HG03439 (cell line): ENCODE results near the gene REEP2.

Source experiments
- ATAC-seq: cut with Tn5 transposase; IDR thresholded peaks from one replicate; pipeline ENCODE4 v1.9.1; 2021; ENCODE audit warnings: mild to moderate bottlenecking, moderate library complexity; ENCODE audit not compliant: unreplicated experiment

The REEP2 gene

DNA sequence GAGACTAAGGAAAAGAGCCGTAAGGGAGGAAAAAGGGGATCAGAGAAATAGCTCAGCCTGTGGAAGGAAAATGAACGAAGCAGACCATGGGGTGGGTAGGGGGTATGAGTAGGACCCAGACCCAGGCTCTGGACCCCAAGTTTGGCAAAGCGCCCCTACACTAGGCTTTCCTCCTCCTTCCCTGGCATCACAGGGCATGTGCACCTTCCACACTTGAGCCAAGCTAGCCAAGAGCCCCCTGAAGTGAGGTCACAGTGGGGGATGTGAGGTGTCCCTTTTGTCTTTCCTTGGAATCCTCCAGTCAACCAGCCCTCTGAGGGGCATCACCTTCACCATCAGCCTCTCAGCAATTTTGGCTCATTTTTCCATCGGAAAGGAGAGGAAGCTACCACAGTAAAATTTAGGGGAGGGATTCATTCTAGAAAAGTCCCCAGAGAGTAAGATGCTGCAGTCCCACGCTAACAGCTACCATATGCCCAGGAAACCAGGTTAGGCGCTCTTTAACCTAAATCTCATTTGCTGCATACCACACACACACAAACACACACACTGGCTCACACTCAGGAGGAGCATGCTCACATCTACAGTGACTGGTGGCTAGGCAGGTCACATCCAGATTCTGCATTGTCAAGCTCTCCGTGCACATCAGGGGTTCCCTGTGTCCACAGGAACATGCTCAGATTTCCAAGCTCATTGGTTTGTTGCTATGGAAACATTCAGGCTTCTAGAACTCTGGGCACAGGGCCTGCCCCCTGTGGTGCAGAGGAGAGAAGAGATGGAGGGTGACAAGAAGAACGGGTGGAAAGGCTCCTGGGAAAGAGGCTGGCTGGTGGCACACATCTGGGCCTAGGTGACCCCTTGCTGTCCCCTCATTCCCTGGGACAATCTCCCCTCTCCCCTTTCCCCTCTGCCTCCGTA lies 9.9 kb downstream of the REEP2 start:
- ATAC-seq = no peak

DNA sequence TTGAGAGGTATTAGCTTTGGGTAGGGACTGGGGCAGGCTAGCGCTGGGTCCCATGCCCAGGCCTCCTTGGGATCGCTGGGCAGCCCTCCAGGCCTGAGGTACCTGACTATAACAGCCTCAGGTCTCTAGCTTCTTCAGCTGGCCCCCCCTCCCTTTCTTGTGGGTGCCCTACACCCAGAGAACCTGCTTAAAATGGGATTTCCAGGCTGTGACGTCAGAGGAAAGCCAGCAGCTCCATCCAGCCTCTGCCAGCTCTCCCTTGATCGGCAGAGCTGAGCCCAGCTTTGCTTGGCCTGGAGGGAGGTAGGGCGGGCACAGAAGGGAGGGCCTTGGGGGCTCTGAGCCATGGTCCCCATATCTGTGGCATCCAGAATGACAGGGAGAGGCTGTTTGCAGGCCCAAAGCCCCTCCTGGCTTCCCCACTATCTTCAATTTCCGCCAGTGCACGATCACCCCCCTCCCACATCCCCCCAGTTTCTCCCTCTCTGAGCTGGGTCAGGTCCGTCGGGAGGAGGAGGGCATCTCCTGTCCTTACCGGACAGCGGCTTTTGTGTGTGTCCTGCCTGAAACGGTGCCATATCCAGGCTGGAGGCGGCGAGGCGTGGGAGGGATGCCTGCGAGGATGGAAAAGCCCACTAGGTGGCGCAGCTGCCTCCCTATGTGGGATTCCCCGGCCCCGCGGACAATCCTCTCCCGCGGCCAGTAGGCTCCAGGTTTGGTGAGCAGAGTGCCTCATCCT lies 10.8 kb downstream of the REEP2 start:
- peak; percentile 71 for ATAC-seq

DNA sequence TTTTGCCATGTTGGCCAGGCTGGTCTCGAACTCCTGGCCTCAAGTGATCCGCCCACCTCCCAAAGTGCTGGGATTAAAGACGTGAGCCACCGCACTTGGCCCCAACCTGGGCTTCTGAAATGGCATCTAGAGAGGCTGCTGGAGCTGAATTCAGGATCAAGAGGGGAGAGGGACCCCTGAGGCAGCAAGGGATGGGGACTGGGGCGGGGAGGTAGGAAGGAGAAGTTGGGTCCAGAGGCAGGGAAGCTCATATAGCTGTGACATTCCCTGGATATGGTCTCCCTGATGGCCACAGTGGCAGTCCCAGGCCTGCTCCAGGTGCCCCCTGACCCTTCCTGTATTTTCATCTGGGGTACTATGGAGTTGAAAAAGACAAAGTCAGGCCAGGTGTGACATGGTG lies 12.1 kb downstream of the REEP2 start:
- ATAC-seq = no peak

- no peak for ATAC-seq
Measured at GRCh38 chr5:138452720-138453119, 13.9 kb downstream of the REEP2 start.

GRCh38 chr5:138453590-138453989 lies 14.7 kb downstream of the REEP2 start:
- no peak for ATAC-seq

GRCh38 chr5:138454121-138454520 lies 15.3 kb downstream of the REEP2 start:
- ATAC-seq = no peak

DNA sequence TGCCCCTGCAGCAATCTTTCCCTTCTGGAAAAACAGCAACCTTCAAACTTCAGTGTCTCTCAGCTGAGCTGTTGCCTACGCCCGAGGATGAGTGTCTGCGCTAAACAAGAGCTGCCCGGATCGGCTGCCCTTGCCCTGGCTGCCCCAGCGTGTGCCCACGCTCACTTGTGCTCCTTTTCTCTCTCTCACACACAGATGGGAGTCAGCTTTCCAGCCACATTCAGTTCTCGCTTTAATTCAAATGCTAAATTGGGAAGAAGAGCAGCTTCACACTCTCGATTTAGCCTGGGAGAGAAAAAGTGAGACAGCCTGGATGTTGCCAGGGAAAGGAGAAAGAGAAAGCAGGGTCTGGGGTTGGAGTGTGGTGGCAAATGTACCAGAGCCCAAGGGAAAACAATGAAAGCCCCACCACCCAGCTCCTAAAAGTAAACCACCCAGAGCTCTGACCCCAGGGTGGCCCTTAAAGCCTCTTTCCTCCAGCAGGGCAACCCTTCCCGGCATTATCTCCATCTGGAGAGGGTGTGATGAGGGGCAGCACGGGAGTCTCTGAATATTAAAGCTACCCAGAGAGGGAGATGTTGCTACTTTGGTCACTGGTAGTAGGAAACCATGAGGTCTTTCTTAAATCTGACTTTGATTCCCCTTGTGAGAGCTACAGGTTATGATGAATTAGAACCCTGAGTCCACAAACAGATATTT lies 16.5 kb downstream of the REEP2 start:
- no peak for ATAC-seq

- ATAC-seq = no peak
Measured at GRCh38 chr5:138457531-138458275, 18.8 kb downstream of the REEP2 start.

DNA sequence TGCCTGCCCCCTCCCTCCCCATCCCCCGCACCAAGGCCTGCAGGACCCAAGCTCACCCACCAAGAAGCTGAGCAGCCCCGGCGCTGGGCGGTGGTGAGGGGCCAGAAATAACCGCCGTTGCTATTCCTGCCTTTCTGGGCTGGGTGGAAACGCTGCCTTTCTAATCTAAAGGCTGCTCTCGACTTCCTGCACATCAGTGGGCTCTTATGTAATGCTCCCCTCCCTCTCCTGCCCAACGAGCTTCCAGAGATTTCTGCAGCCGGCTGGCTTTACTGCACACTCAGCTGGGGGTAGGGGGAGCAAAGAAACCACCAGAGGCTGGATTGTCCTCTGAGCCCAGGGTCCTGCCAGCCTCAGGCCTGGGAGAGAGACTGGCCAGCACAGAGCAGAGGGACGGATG lies 19.5 kb downstream of the REEP2 start:
- ATAC-seq = no peak

- no peak for ATAC-seq
Measured at GRCh38 chr5:138458856-138459255, 20.0 kb downstream of the REEP2 start.

- no peak for ATAC-seq
Measured at GRCh38 chr5:138459311-138459933, 20.6 kb downstream of the REEP2 start.

- ATAC-seq = no peak
Measured at GRCh38 chr5:138460032-138460693, 21.3 kb downstream of the REEP2 start.

GRCh38 chr5:138461343-138462125 lies 22.7 kb downstream of the REEP2 start:
- no peak for ATAC-seq

- ATAC-seq = no peak
Measured at GRCh38 chr5:138463419-138464007, 24.7 kb downstream of the REEP2 start.

DNA sequence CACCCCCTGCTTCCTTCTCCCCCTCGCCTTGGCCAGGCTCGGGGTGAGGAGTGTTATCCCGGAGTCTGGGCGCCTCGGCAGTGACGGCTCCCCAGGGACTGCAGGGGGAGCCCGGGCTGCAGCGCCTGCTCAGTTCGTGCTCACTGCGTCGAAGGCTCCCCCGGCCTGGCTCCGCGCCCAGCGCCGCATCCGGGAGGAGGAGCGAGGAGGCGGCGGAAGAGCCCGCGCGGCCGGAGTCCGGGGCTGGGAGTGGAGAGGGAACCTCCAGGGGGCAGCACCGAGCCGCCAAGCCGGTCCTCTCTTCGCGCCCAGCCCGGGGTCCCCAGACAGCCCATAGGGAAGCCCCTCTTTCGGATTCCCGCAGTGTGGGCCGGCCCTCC lies 25.1 kb downstream of the REEP2 start:
- peak; percentile 45 for ATAC-seq

GRCh38 chr5:138464388-138465260 lies 25.8 kb downstream of the REEP2 start:
- peak; percentile 75 for ATAC-seq

GRCh38 chr5:138465261-138466124 lies 26.6 kb downstream of the REEP2 start, which contains the start of gene EGR1:
Gene EGR1, plus strand, starts transcription at chr5:138465479. Its CDS starts 283 bp downstream, at chr5:138465762.
- peak; percentile 61 for ATAC-seq
